Chondrocyte (in vitro differentiated cells): ENCODE results near the gene GAMT. TPM values are rescaled to one million over a fixed set of nuclear protein-coding genes. Genes with fewer than 3 reads are reported as not detected.

Experiments
- DNase-seq: peaks from one replicate; pipeline ENCODE4 v3.0.0; 2021; ENCODE audit warnings: mixed read lengths, low spot score
- H3K27ac Mint-ChIP-seq: one replicate; pipeline ENCODE4 v1.8.0; 2021; ENCODE audit warnings: mild to moderate bottlenecking, moderate library complexity, mixed read lengths; ENCODE audit not compliant: unreplicated experiment
- H3K27me3 Mint-ChIP-seq: 2 replicates; pipeline ENCODE4 v1.8.0; 2021; ENCODE audit warnings: low read depth, mixed read lengths
- H3K36me3 Mint-ChIP-seq: 2 replicates; pipeline ENCODE4 v1.8.0; 2021; ENCODE audit warnings: low read depth, mixed read lengths
- H3K4me1 Mint-ChIP-seq: 2 replicates; pipeline ENCODE4 v1.8.0; 2021; ENCODE audit warnings: low read depth, mild to moderate bottlenecking, mixed read lengths
- H3K4me3 Mint-ChIP-seq: one replicate; pipeline ENCODE4 v1.8.0; 2021; ENCODE audit warnings: mild to moderate bottlenecking, moderate library complexity, mixed read lengths; ENCODE audit not compliant: unreplicated experiment
- H3K9me3 Mint-ChIP-seq: 2 replicates; pipeline ENCODE4 v1.8.0; 2021; ENCODE audit warnings: low read depth, mixed read lengths
- total RNA-seq: library from RNA; stranded (reverse); gene quantifications from 3 replicates; pipeline ENCODE4 v1.2.1, GENCODE V29; 2021
- TF ChIP-seq, protein P1 (sequence below): fragments of 200-600 bp; sonication (generic); IDR thresholded peaks from 2 replicates; pipeline ENCODE4 v1.5.0; 2021; ENCODE audit warnings: antibody characterized with exemption, mild to moderate bottlenecking, moderate library complexity

The GAMT gene
- total RNA-seq, 1 donor from 2014 or later: 32.5 TPM

DNA sequence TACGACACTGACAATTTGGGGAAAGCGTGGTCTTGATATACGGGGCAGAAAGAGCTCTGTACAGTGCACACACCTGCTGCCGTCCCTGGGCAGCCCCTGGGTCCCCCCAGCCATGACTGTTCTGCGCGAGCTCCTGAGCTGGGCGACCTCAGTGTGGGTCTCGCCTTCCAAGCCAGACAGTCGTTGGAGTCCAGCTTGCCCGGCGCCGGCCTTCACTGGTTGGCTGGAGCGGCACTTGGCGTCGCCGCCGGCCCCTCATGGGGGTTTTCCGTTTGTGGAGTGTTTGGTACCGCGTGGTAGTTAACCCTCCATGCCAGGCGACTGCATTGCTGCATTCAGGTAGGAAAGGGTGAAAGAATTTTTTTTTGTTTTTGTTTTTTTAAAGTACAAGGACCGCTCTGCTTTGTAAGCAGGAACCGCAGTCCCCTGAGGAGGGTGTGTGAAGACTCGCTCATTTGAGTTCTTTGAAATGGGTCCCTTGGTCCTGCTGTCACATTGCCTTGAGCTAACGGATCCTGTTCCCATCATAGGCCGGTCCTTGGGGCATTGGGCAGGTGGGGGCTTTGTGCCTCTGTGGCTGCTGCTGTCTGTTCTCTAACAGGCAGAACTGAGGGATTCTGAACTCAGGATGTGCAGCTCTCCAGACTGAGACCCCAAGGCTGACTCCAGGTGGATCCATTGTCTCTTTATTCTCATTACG, 26.0 kb upstream of the GAMT start:
- Mint-ChIP-seq H3K4me1 (no peaks in the 10 kb centered on the region), H3K36me3 (peaks cover 11% of the 10 kb centered on the region), H3K4me3 (no peak overlapping the region), H3K27ac (no peak overlapping the region), H3K27me3 (no peaks in the 10 kb centered on the region), H3K9me3 (no peaks in the 10 kb centered on the region)
- TF ChIP-seq, protein P1, sequence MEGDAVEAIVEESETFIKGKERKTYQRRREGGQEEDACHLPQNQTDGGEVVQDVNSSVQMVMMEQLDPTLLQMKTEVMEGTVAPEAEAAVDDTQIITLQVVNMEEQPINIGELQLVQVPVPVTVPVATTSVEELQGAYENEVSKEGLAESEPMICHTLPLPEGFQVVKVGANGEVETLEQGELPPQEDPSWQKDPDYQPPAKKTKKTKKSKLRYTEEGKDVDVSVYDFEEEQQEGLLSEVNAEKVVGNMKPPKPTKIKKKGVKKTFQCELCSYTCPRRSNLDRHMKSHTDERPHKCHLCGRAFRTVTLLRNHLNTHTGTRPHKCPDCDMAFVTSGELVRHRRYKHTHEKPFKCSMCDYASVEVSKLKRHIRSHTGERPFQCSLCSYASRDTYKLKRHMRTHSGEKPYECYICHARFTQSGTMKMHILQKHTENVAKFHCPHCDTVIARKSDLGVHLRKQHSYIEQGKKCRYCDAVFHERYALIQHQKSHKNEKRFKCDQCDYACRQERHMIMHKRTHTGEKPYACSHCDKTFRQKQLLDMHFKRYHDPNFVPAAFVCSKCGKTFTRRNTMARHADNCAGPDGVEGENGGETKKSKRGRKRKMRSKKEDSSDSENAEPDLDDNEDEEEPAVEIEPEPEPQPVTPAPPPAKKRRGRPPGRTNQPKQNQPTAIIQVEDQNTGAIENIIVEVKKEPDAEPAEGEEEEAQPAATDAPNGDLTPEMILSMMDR: no peak
- DNase-seq: no peak

DNA sequence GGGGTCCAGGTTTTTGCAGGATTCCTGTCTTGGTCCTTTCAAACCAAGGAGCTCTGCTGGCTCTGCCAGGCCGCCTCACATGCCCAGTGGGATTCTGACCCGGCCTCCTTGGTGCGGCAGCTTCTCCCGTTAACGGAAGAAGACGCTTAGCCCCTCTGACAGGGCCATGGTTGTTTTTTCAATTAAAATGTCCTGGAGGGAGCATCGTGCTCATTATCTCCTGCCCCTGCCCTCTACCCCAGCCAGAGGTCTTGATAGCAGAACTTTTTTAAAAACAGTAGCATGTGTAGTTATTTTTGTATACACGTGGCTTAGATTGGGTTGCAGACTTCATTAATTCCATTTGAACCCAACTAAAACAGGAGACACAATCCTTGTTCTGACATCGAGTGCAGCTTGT, 25.4 kb upstream of the GAMT start:
- Mint-ChIP-seq H3K27ac (no peak overlapping the region), H3K4me3 (no peak overlapping the region), H3K4me1 (no peaks in the 10 kb centered on the region), H3K27me3 (no peaks in the 10 kb centered on the region), H3K9me3 (no peaks in the 10 kb centered on the region), H3K36me3 (peaks cover 11% of the 10 kb centered on the region)
- no peak for DNase-seq
- TF ChIP-seq, protein P1: no peak

GRCh38 chr19:1425902-1426301, 24.6 kb upstream of the GAMT start:
- Mint-ChIP-seq H3K4me3 (no peak overlapping the region), H3K9me3 (no peaks in the 10 kb centered on the region), H3K4me1 (no peaks in the 10 kb centered on the region), H3K27ac (no peak overlapping the region), H3K27me3 (no peaks in the 10 kb centered on the region), H3K36me3 (peaks cover 11% of the 10 kb centered on the region)
- no peak for DNase-seq
- TF ChIP-seq, protein P1: no peak

GRCh38 chr19:1425102-1425837, 23.9 kb upstream of the GAMT start:
- no peak overlapping the region for H3K27ac Mint-ChIP-seq
- no peak overlapping the region for H3K4me3 Mint-ChIP-seq
- H3K27me3 Mint-ChIP-seq: no peaks in the 10 kb centered on the region
- no peaks in the 10 kb centered on the region for H3K9me3 Mint-ChIP-seq
- H3K4me1 Mint-ChIP-seq: no peaks in the 10 kb centered on the region
- TF ChIP-seq, protein P1: no peak
- peaks cover 14% of the 10 kb centered on the region for H3K36me3 Mint-ChIP-seq
- no peak for DNase-seq

DNA sequence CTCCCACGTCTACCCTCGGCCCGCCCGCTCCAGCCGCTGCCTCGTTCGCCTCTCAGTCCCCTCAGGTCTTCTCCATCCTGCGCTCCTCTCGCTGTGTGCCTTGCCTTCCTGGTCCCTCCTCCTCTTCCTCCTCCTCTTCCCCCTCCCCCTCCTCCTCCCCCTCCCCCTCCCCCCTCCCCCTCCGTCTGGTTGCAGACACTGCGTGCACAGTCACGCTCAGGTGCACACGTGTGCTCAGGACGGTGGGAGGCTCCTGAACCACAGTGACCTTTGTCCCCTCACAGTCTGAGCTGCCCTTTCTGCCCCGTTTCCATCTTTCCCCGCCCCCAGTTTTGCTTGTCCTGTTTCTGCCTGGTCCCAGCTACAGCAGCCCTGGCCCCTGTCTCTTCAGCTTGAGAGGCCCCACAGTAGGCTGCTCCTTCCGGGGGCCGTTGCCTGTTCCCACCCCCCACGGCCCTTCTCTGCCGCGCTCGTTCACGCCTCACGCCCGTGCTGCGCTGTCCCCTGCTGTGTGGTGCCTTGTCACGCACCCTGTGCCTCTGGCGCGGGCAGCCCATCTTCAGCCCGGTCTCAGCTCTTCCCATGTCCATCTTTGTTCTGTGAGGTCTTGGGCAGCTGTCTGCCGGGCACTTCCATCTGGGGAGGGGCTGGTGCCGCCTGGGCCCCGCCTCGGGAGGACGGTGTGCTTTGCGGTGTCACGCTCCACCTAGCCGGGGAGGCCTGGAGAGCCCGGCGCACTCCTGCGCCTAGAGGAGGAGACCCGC, 23.0 kb upstream of the GAMT start:
- Mint-ChIP-seq H3K4me1 (no peaks in the 10 kb centered on the region), H3K36me3 (peaks cover 16% of the 10 kb centered on the region), H3K4me3 (no peak overlapping the region), H3K27me3 (no peaks in the 10 kb centered on the region), H3K9me3 (no peaks in the 10 kb centered on the region), H3K27ac (no peak overlapping the region)
- DNase-seq: no peak
- TF ChIP-seq, protein P1: no peak
